Activated CD4-positive, alpha-beta memory T cell treated with anti-CD3 and anti-CD28 coated beads, Interleukin-2, amount 10 ng/mL, durations not matched to agents 7 days and 5 days (primary cell): ENCODE measurements around the gene SFXN4. TPM values are rescaled to one million over a fixed set of nuclear protein-coding genes. Genes with fewer than 3 reads are reported as not detected.
"Not testable (repeated sequence)": the region's sequence is repeated elsewhere in the genome, so short reads cannot be mapped to it uniquely, and the experiment has no call there.

Source experiments
- CTCF ChIA-PET: fragments of 350-600 bp; sonication (Branson Sonifier 250); formaldehyde crosslinking; loops from one replicate; lab custom pipeline; 2021; ENCODE audit warnings: antibody characterized with exemption, inconsistent platforms; lab: Charles Lee
- POLR2A ChIA-PET: fragments of 350-600 bp; sonication (Branson Sonifier 250); formaldehyde crosslinking; loops from one replicate; lab custom pipeline; 2021; ENCODE audit warnings: antibody characterized with exemption; lab: Charles Lee
- DNase-seq: peaks from one replicate; pipeline ENCODE4 v3.0.0-alpha.2; 2020
- H3K27ac Mint-ChIP-seq: one replicate; pipeline ENCODE4 v1.8.0; 2021; ENCODE audit warnings: mild to moderate bottlenecking, mixed read lengths
- H3K27me3 Mint-ChIP-seq: one replicate; pipeline ENCODE4 v1.8.0; 2021; ENCODE audit warnings: mixed read lengths
- H3K36me3 Mint-ChIP-seq: one replicate; pipeline ENCODE4 v1.8.0; 2021; ENCODE audit warnings: low read depth, mixed read lengths
- H3K4me1 Mint-ChIP-seq: one replicate; pipeline ENCODE4 v1.8.0; 2021; ENCODE audit warnings: mixed read lengths
- H3K4me3 Mint-ChIP-seq: one replicate; pipeline ENCODE4 v1.8.0; 2021; ENCODE audit warnings: mild to moderate bottlenecking, mixed read lengths
- H3K9me3 Mint-ChIP-seq: one replicate; pipeline ENCODE4 v1.8.0; 2021; ENCODE audit warnings: mixed read lengths
- total RNA-seq, 2 experiments: library from RNA; stranded (reverse); gene quantifications; one replicate each; pipeline ENCODE4 v1.2.3, GENCODE V29; 2021

The SFXN4 gene
- total RNA-seq, 2 experiments from 2014 or later = 19.6 to 22.6 TPM

GRCh38 chr10:119137878-119138277 is 27.6 kb downstream of the SFXN4 start:
- H3K4me3 Mint-ChIP-seq, CTCF ChIA-PET, H3K27me3 Mint-ChIP-seq, H3K27ac Mint-ChIP-seq, DNase-seq, H3K9me3 Mint-ChIP-seq: not testable (repeated sequence)
- peaks cover 56% of the 10 kb centered on the region for H3K36me3 Mint-ChIP-seq
- POLR2A ChIA-PET = interaction anchor here (0.7 to 2.3 kb wide), 2 partner anchors 27 to 60 kb away, joined by 3 to 8 read pairs; partner anchors contain the start of gene SFXN4
- peaks cover 42% of the 10 kb centered on the region for H3K4me1 Mint-ChIP-seq

DNA sequence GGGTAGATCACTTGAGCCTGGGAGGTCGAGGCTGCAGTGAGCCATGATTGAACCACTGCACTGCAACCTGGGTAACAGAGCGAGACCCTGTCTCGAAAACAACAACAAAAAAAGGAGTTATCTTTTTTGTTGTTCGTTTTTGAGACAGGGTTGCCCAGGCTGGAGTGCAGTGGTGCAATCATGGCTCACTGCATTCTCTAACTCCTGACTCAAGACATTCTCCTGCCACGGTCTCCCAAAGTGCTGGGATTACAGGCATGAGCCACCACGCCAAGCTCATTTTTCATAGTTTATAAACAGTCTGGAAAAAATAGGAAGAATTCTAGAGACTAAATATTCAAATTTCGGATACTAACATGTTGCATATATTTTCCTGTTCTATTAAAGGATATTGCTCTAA is 29.4 kb downstream of the SFXN4 start:
- peaks cover 57% of the 10 kb centered on the region for H3K4me1 Mint-ChIP-seq
- DNase-seq = no peak
- POLR2A ChIA-PET = interaction anchor here (1.8 to 1.9 kb wide), 4 partner anchors 32 to 58 kb away, joined by 5 to 14 read pairs (median 6); partner anchors contain the start of genes DENND10 and EIF3A
- peaks cover 67% of the 10 kb centered on the region for H3K36me3 Mint-ChIP-seq
- H3K27me3 Mint-ChIP-seq = no peaks in the 10 kb centered on the region
- CTCF ChIA-PET = interaction anchor here (1.4 kb wide), 1 partner anchor 43 kb away, joined by 3 read pairs; no protein-coding TSS in a partner anchor
- H3K9me3 Mint-ChIP-seq = no peaks in the 10 kb centered on the region
- H3K4me3 Mint-ChIP-seq = no peak overlapping the region
- peak overlapping the region; percentile 60 for H3K27ac Mint-ChIP-seq

DNA sequence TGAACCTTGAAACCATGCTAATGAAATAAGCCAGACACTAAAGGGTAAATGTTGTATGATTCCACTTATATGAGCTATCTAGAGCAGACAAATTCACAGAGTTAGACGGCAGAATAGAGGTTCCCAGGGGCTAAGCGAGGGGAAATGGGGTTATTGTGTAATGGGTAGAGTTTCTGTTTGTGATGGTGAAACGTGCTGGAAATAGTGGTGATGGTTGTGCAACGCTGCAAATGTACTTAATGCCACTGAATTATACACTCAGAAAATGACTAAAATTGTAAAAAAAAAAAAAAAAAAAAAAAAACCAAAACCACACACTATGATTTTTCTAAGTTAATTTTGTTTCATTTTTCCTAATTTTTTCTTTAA is 30.0 kb downstream of the SFXN4 start:
- Mint-ChIP-seq H3K27me3 (no peaks in the 10 kb centered on the region), H3K36me3 (peaks cover 69% of the 10 kb centered on the region), H3K9me3 (no peaks in the 10 kb centered on the region), H3K27ac (peak overlapping the region; percentile 72), H3K4me1 (peaks cover 62% of the 10 kb centered on the region), H3K4me3 (peak overlapping the region; percentile 34)
- DNase-seq = peak; percentile 38
- ChIA-PET CTCF (interaction anchor here (0.7 to 1.4 kb wide), 2 partner anchors 44 to 53 kb away, joined by 3 read pairs; no protein-coding TSS in a partner anchor), POLR2A (interaction anchor here (1.6 to 1.9 kb wide), 5 partner anchors 31 to 58 kb away, joined by 4 to 14 read pairs (median 6); partner anchors contain the start of genes DENND10 and EIF3A)

DNA sequence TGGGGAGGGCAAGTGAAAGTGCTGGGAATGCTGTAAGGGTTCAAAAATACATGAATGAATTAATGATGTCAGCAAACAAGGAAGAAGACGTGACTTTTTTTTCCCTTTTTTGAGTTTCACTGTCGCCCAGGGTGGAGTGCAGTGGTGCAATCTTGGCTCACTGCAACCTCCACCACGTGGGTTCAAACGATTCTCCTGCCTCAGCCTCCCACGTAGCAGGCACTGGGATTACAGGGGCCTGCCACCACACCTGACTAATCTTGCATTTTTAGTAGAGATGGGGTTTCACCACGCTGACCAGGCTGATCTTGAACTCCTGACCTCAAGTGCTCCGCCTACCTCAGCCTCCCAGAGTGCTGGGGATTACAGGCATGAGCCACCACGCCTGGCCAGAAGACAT is 31.6 kb downstream of the SFXN4 start:
- Mint-ChIP-seq H3K27me3 (no peaks in the 10 kb centered on the region), H3K4me3 (peak overlapping the region; percentile 2), H3K4me1 (peaks cover 72% of the 10 kb centered on the region), H3K9me3 (no peaks in the 10 kb centered on the region), H3K27ac (peak overlapping the region; percentile 98), H3K36me3 (peaks cover 72% of the 10 kb centered on the region)
- peak; percentile 47 for DNase-seq
- ChIA-PET POLR2A (interaction anchor here (0.7 to 5.5 kb wide), 3 partner anchors 43 to 54 kb away, joined by 3 to 117 read pairs (median 98); partner anchors contain the start of gene EIF3A), CTCF (no interaction called here)

DNA sequence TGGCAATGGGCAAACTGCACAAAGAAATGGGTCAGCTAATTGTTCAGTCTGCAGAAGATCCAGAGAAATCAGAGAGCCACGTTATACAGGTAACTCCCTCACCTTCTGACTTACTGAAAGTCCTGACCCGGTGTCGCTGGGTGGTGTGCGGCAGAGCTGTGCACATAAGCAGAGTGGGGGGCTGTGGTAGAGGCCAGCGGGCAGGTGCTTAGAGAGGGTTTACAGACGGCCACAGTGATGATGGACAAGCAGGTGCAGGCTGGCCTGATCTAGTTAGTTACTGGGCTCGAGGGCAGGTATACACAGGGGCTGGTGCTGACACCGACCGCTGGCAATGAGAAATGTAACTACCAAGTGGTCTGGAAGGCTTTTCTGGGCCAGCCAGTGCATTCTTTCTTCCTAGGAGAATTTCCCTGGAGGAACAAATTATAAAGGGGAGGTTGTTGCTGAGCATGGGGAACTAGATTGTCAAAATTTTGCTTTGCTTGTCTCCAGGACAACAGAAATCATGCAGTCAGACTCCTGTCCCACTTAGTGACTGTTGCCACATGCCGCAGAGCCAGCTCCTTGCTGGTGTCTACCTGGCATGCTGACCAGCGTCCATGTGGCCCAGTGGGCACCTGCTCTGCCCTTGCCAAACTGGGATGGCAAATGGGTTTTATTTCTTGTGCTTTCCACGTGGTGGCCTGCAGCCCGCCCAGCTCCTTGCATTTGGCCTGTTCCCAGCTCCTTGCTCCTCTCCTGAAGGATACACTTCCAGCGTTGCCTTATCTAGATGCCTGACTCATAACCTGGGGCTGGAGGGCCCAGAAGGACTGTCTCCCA is 32.8 kb downstream of the SFXN4 start:
- H3K27ac Mint-ChIP-seq = peak overlapping the region; percentile 98
- H3K36me3 Mint-ChIP-seq = peaks cover 72% of the 10 kb centered on the region
- H3K4me3 Mint-ChIP-seq = peak overlapping the region; percentile 73
- H3K27me3 Mint-ChIP-seq = no peaks in the 10 kb centered on the region
- CTCF ChIA-PET = interaction anchor here (1.2 to 2.9 kb wide), 6 partner anchors 13 to 65 kb away, joined by 3 to 14 read pairs (median 8); partner anchors contain the start of genes DENND10, EIF3A and SFXN4
- no peak for DNase-seq
- H3K4me1 Mint-ChIP-seq = peaks cover 68% of the 10 kb centered on the region
- POLR2A ChIA-PET = interaction anchor here (0.5 to 5.5 kb wide), 36 partner anchors 9 to 520 kb away, joined by 3 to 117 read pairs (median 6); partner anchors contain the start of genes BAG3, DENND10, EIF3A and GRK5
- H3K9me3 Mint-ChIP-seq = no peaks in the 10 kb centered on the region

DNA sequence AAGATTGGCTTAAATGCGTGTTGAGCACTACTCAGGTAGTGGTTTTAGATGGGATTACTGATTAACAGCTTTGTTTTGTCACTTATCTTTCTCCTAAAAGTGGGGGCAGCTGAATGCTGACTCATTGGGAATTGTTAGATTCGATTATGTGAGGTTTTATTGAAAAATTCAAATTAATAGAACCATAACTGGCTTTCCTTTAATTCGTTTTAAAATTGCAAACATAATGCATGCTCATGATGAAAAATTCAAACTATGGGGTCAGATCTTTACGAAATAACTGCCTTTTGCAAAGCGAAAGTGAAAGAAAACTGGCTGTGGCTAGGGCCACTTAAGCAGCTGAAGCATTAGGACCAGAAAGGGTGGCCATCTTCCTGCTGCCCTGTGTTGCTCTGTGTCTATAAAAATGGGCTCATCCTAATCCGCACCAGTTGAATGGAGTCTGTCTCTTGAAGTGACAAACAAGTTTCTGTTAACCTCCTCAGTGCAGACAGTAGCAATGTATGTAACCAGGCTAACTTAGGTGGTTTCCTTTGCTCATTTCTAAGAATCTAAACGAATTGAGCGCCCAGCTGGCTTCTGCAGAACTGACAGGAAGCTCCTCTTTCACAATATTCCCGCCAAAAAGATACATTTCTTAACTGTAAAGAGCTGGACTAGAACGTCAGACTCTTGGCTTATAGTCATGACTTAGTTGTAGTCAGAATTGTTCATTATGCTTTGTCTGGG is 33.8 kb downstream of the SFXN4 start:
- ChIA-PET POLR2A (interaction anchor here (1.0 to 5.5 kb wide), 42 partner anchors 10 to 524 kb away, joined by 3 to 117 read pairs (median 6); partner anchors contain the start of genes BAG3, DENND10, EIF3A and GRK5), CTCF (interaction anchor here (0.6 to 2.9 kb wide), 11 partner anchors 12 to 313 kb away, joined by 3 to 14 read pairs (median 5); partner anchors contain the start of genes DENND10, EIF3A, GRK5 and SFXN4)
- Mint-ChIP-seq H3K4me3 (peak overlapping the region; percentile 73), H3K4me1 (peaks cover 67% of the 10 kb centered on the region), H3K9me3 (no peaks in the 10 kb centered on the region), H3K27me3 (no peaks in the 10 kb centered on the region), H3K36me3 (peaks cover 76% of the 10 kb centered on the region), H3K27ac (peak overlapping the region; percentile 98)
- peak; percentile 72 for DNase-seq

GRCh38 chr10:119129721-119130120 is 35.8 kb downstream of the SFXN4 start:
- CTCF ChIA-PET = no interaction called here

GRCh38 chr10:119125942-119126341 is 39.6 kb downstream of the SFXN4 start:
- DNase-seq = no peak
- H3K4me1 Mint-ChIP-seq = peaks cover 25% of the 10 kb centered on the region
- H3K27me3 Mint-ChIP-seq = no peaks in the 10 kb centered on the region
- no peak overlapping the region for H3K4me3 Mint-ChIP-seq
- ChIA-PET POLR2A (interaction anchor here (2.5 kb wide), 1 partner anchor 21 kb away, joined by 8 read pairs; the partner anchor contains the start of gene DENND10), CTCF (interaction anchor here (0.7 kb wide), 1 partner anchor 67 kb away, joined by 5 read pairs; no protein-coding TSS in a partner anchor)
- peaks cover 72% of the 10 kb centered on the region for H3K36me3 Mint-ChIP-seq
- peaks cover 3% of the 10 kb centered on the region for H3K9me3 Mint-ChIP-seq
- H3K27ac Mint-ChIP-seq = no peak overlapping the region

More at GRCh38 chr10:119129721-119130120, 35.8 kb downstream of the SFXN4 start:
- Mint-ChIP-seq H3K9me3 (peaks cover 3% of the 10 kb centered on the region), H3K4me3 (no peak overlapping the region), H3K36me3 (peaks cover 73% of the 10 kb centered on the region), H3K4me1 (peaks cover 57% of the 10 kb centered on the region), H3K27ac (peak overlapping the region; percentile 98), H3K27me3 (no peaks in the 10 kb centered on the region)
- POLR2A ChIA-PET = interaction anchor here (1.2 to 5.5 kb wide), 6 partner anchors 10 to 282 kb away, joined by 3 to 117 read pairs (median 64); partner anchors contain the start of genes DENND10, EIF3A and SFXN4
- no peak for DNase-seq

DNA sequence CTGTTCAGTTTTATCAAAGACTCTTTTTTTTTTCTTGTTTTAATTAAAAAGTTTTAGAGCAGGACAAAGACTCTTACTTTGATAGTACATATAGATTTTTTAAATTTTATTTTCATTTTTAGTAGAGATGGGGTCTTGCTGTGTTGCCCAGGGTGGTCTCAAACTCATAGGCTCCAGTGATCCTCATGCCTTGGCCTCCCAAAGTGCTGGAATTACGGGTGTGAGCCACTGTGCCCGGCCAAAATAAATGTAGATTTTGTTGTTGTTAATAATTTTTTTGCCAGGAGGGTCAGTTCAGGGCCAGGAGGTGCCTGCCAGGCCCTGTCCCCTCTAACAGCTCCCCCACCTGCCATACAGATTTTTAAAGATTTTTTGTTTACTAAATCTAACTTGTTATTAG is 44.6 kb downstream of the SFXN4 start:
- H3K9me3 Mint-ChIP-seq = peaks cover 2% of the 10 kb centered on the region
- peaks cover 64% of the 10 kb centered on the region for H3K36me3 Mint-ChIP-seq
- H3K4me3 Mint-ChIP-seq = no peak overlapping the region
- peaks cover 22% of the 10 kb centered on the region for H3K4me1 Mint-ChIP-seq
- ChIA-PET POLR2A (interaction anchor here (1.6 to 4.2 kb wide), 3 partner anchors 11 to 30 kb away, joined by 6 to 22 read pairs (median 10); partner anchors contain the start of gene DENND10), CTCF (interaction anchor here (1.8 to 3.2 kb wide), 2 partner anchors 11 to 86 kb away, joined by 4 to 13 read pairs; no protein-coding TSS in a partner anchor)
- DNase-seq = no peak
- H3K27ac Mint-ChIP-seq = peak overlapping the region; percentile 26
- H3K27me3 Mint-ChIP-seq = no peaks in the 10 kb centered on the region

GRCh38 chr10:119120413-119120867 is 45.1 kb downstream of the SFXN4 start:
- no peaks in the 10 kb centered on the region for H3K9me3 Mint-ChIP-seq
- no peak for DNase-seq
- H3K36me3 Mint-ChIP-seq = peaks cover 63% of the 10 kb centered on the region
- no peaks in the 10 kb centered on the region for H3K27me3 Mint-ChIP-seq
- peak overlapping the region; percentile 26 for H3K27ac Mint-ChIP-seq
- POLR2A ChIA-PET = interaction anchor here (1.6 to 4.2 kb wide), 3 partner anchors 11 to 30 kb away, joined by 6 to 22 read pairs (median 10); partner anchors contain the start of gene DENND10
- H3K4me1 Mint-ChIP-seq = peaks cover 22% of the 10 kb centered on the region
- CTCF ChIA-PET = interaction anchor here (1.8 to 3.2 kb wide), 2 partner anchors 11 to 86 kb away, joined by 4 to 13 read pairs; no protein-coding TSS in a partner anchor
- no peak overlapping the region for H3K4me3 Mint-ChIP-seq

DNA sequence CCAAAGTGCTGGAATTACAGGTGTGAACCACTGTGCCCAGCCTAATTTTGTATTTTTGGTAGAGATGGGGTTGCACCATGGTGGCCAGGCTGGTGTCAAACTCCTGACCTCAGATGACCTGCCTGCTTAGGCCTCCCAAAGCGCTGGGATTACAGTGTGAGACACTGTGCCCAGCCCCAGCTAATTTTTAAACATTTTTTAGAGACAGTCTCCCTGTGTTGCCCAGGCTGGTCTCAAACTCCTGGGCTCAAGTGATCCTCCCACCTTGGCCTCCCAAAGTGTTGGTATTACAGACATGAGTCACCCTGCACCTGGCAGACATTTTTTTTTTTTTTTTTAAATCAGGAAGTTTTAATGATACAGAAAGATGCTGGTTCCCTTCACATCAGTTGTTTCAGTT is 46.1 kb downstream of the SFXN4 start:
- ChIA-PET CTCF (interaction anchor here (1.8 to 3.2 kb wide), 2 partner anchors 12 to 87 kb away, joined by 4 to 13 read pairs; no protein-coding TSS in a partner anchor), POLR2A (interaction anchor here (1.3 to 2.0 kb wide), 4 partner anchors 12 to 28 kb away, joined by 4 to 12 read pairs (median 8); partner anchors contain the start of gene DENND10)

More for the DNA sequence above, 46.1 kb downstream of the SFXN4 start:
- Mint-ChIP-seq H3K36me3 (peaks cover 66% of the 10 kb centered on the region), H3K9me3 (no peaks in the 10 kb centered on the region), H3K27ac (no peak overlapping the region), H3K4me3 (no peak overlapping the region), H3K4me1 (peaks cover 24% of the 10 kb centered on the region), H3K27me3 (no peaks in the 10 kb centered on the region)
- DNase-seq = no peak
